ENCODE measurements around the gene GAS7. TPM values are rescaled to one million over a fixed set of nuclear protein-coding genes. Genes with fewer than 3 reads are reported as not detected.

GAS7 gene
- total and polyA plus RNA-seq, 2 of the 13 experiments (the other 11 are each of a cell fraction or from before 2014, with no cell fraction given), result 1.0 to 5.2 TPM

- TF ChIP-seq ZNF143 (CRISPR knock-in tag; IDR thresholded peaks at IDR 0.05) (no peak), ZSCAN22 (CRISPR knock-in tag; IDR thresholded peaks at IDR 0.05) (no peak), BHLHE40 (IDR thresholded peaks at IDR 0.05; ENCODE audit: low read length) (no peak), CSRNP1 (CRISPR knock-in tag; IDR thresholded peaks at IDR 0.05) (no peak), HMG20B (CRISPR knock-in tag; conservative IDR thresholded peaks at IDR 0.05) (no peak)
These were observed 50.5 kb downstream of the GAS7 start (continued) for GRCh38 chr17:10147761-10148415.

- no TSS peak for BruUV-seq (replicated peaks)
- DNase-seq (ENCODE audit: low spot score) (no peak), ATAC-seq (no peak), FAIRE-seq (no peak)
- WGBS (ENCODE audit: low lambda C conversion rate), result 21% methylated on average over 4 of the region's 4 CpGs
- POLR2A ChIA-PET, result no interaction called here
- Histone ChIP-seq H3K4me3 (replicated peaks in 1 of 3; ENCODE audit: insufficient read depth in 1 of 3, low read depth in 2 of 3, low read length in 3 of 3) (no peak overlapping the region), H3K27me3 (ENCODE audit: control insufficient read depth in 1 of 2, insufficient read depth in 2 of 2, low read length in 2 of 2) (peaks cover 2 to 13% of the 10 kb centered on the region in 2 experiments; a peak in 2 of 5 replicates), H3K36me3 (replicated peaks in 1 of 2; ENCODE audit: control insufficient read depth in 1 of 2, insufficient read depth in 2 of 2, low read length in 2 of 2) (no peaks in the 10 kb centered on the region), H3K9ac (ENCODE audit: insufficient read depth, low read depth, low read length) (no peak overlapping the region), H3K27ac (ENCODE audit: extremely low read length, insufficient read depth, low read length) (no peak overlapping the region), H3K79me2 (ENCODE audit: insufficient read depth, low read length) (no peaks in the 10 kb centered on the region), H3K4me2 (ENCODE audit: low read depth, low read length) (no peak overlapping the region), H3K4me1 (ENCODE audit: insufficient read depth, low read length) (no peaks in the 10 kb centered on the region), H3K9me3 (ENCODE audit: low read length) (no peaks in the 10 kb centered on the region), H4K20me1 (ENCODE audit: insufficient read depth, low read length) (no peaks in the 10 kb centered on the region), H2AFZ (ENCODE audit: low read length) (no peak overlapping the region)
- CTCF ChIA-PET (ENCODE audit: low intra/inter-chr PET ratio, low total read pairs), result no interaction called here
- intact Hi-C loops (cut with micrococcal nuclease; ENCODE audit: unreplicated experiment), result no loop called here
- in situ Hi-C loops (cut with HindIII; ENCODE audit: extremely low pct_ligation_motif_present, low pct_unique_long_range_greater_than_20kb), result no loop called here
- TF ChIP-seq SIN3B (IDR thresholded peaks at IDR 0.05; ENCODE audit: low read length) (no peak), MAX (IDR thresholded peaks at IDR 0.05) (no peak), ZFP62 (CRISPR knock-in tag; IDR thresholded peaks at IDR 0.05) (no peak), ZNF891 (CRISPR knock-in tag; IDR thresholded peaks at IDR 0.05) (no peak), FOXK1 (CRISPR knock-in tag; IDR thresholded peaks at IDR 0.05; ENCODE audit: borderline replicate concordance, low read depth) (no peak), ZNF597 (CRISPR knock-in tag; IDR thresholded peaks at IDR 0.05) (no peak), ARNT2 (CRISPR knock-in tag; IDR thresholded peaks at IDR 0.05; ENCODE audit: low read depth) (no peak), HNRNPL (IDR thresholded peaks at IDR 0.05; ENCODE audit: low read depth, low read length) (no peak), ZNF276 (CRISPR knock-in tag; IDR thresholded peaks at IDR 0.05; ENCODE audit: low read depth) (no peak), ZNF136 (CRISPR knock-in tag; IDR thresholded peaks at IDR 0.05; ENCODE audit: low read depth) (no peak), SP140L (CRISPR knock-in tag; IDR thresholded peaks at IDR 0.05; ENCODE audit: borderline replicate concordance) (no peak), ZBTB26 (CRISPR knock-in tag; IDR thresholded peaks at IDR 0.05; ENCODE audit: borderline replicate concordance) (no peak), ZNF567 (CRISPR knock-in tag; IDR thresholded peaks at IDR 0.05; ENCODE audit: borderline replicate concordance) (no peak), SMARCC2 (IDR thresholded peaks at IDR 0.05) (no peak)
These were observed 51.4 kb downstream of the GAS7 start for GRCh38 chr17:10147040-10147439.
